T-helper 1 cell (primary cell): ENCODE measurements around the gene EHD4.
A peak's percentile ranks its signal among the peaks of the same experiment; 100 is the strongest.

Experiments
- DNase-seq, 5 donors: peaks; one replicate each; pipeline ENCODE4 v3.0.0-alpha.2; 2012 to 2020

Gene EHD4

DNA sequence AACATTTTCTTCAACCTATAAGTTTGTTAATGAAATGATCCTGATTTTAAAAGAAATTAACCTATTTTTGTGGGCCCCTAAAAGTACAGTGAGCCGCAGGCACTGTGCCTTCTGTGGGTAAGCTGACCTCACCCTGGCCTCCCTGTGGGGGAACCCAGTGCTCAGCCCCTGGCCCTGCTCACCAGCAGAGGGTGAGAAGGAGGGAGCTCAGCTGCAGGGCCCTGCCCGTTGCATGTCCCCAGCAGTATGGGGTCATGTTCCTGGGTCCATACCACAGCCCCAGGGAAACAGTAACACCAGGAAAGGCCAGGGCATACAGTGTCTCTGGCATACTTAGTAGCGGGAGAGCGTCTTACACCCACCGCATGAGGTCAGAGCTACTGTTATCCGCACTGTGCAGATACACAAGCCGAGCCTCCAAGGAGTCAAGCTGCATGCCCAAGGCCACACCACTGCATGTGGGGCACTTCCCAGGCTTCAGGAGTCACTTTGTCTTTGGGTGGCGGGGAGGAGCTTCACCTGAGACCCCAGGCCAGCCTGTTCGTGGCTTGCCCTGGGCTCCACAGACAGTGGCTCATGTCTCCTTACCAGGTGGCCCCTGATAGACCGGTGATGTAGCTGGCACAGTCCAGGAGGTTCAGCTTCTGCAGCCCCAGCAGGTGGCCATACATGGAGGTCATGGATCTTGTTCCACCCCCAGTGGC lies 22.6 kb upstream of the EHD4 start:
- DNase-seq: no peak

GRCh38 chr15:41994171-41994650 lies 21.9 kb upstream of the EHD4 start:
- no peak for DNase-seq

- no peak for DNase-seq
Measured at GRCh38 chr15:41993472-41994170, 21.3 kb upstream of the EHD4 start.

GRCh38 chr15:41992803-41993190 lies 20.4 kb upstream of the EHD4 start:
- DNase-seq: no peak

GRCh38 chr15:41992151-41992802 lies 19.9 kb upstream of the EHD4 start:
- DNase-seq: no peak

DNA sequence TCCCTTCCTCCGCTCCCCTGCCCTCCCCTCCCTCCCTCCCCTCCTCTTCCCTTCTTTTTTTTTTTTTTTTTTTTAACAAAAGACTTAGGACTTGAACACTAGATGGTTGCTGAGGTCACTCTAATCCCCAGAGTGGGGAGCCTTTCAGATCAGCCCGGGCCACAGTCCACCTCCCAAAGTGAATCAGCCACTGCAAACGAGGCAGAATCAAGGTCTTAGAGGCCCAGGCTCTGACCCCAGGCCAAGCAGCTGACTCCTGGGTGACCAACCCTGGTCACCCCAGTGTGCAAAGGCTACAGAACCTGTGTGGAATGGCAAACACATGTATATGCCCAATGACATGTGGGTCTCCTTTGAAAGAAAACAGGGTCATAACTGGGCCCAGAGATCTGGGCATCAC lies 18.3 kb upstream of the EHD4 start:
- DNase-seq: no peak

- DNase-seq: no peak
Measured at GRCh38 chr15:41990243-41990605, 17.9 kb upstream of the EHD4 start.

GRCh38 chr15:41989573-41990242 lies 17.4 kb upstream of the EHD4 start:
- peak; percentile 53 to 79 (median 66) for DNase-seq

GRCh38 chr15:41988896-41989572 lies 16.7 kb upstream of the EHD4 start:
- DNase-seq: no peak

GRCh38 chr15:41987925-41988275 lies 15.5 kb upstream of the EHD4 start:
- no peak for DNase-seq

DNA sequence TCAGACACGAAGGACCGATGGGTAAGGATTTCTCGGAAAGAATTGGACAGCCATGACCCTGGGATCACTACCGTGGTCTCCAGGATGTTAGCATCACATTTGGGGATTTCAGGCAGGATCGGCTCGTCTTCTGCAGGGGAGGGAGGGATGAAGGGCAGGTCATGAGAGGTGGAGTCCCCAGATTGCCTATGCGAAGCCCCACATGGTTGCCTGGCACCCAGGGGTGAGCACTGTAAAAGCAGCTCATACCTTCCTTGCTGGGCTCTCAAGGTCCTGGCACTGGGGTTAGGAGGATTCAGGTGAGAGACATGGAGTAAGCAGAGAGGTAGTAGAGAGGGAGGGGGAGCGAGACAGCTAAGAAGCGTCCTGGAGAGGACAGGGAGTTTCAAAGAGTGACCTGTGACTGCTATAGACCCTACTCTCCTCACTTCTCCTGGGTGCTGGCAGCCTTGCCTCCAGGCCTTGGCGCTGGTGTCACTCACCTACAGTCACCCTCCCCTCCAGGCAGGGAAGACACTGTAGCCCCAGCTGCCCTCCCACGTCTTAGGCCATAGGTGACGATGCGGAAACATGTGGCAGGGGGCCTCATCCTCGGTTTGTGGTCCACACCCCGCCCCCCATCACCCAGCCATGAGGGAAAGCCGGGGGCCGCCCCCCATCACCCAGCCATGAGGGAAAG lies 15.0 kb upstream of the EHD4 start:
- no peak for DNase-seq

DNA sequence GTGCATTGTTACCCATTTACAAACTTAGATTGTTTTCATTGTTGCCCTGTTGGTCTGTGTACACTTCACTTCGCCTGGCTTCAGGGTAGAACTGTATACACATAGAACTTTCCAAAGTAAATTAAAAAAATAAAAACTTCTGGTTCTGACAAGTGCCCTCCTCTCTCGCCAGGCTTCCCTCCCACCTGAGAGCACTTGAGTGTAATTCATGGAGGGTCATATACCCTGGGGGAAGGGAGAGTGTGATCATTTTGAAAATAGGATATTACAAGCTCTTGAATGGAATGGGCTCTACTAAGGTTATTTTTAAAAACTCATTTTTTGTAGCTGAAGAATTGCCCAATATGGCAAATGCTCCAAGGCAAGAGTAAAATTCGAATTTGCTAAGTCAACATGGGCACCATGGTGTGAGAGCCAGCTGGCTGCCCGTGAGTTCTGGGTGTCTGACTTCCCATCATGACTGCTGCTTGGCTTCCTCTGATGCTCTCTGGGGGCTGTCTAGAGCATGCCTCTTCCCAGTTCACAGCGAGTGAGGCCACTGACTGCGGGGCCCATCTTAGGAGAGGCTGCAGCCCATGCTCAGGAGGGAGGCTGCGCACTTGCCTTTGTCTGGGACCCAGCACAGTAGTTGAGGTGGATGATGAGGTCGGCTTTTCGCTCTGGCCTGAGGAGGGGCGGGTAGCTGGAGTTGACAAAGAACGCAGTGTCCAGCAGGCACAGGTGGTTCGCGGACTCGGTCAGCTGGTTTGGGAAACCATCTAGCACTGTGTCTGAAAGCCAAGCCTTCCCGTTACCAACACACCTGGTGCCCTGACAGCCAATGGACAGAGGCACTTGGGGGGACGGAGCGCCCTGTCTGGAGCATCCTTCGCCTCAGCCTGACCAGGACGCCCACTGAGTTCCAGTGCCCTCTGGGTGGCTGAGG lies 13.1 kb upstream of the EHD4 start:
- DNase-seq: no peak

- DNase-seq: no peak
Measured at GRCh38 chr15:41984622-41985021, 12.3 kb upstream of the EHD4 start.

DNA sequence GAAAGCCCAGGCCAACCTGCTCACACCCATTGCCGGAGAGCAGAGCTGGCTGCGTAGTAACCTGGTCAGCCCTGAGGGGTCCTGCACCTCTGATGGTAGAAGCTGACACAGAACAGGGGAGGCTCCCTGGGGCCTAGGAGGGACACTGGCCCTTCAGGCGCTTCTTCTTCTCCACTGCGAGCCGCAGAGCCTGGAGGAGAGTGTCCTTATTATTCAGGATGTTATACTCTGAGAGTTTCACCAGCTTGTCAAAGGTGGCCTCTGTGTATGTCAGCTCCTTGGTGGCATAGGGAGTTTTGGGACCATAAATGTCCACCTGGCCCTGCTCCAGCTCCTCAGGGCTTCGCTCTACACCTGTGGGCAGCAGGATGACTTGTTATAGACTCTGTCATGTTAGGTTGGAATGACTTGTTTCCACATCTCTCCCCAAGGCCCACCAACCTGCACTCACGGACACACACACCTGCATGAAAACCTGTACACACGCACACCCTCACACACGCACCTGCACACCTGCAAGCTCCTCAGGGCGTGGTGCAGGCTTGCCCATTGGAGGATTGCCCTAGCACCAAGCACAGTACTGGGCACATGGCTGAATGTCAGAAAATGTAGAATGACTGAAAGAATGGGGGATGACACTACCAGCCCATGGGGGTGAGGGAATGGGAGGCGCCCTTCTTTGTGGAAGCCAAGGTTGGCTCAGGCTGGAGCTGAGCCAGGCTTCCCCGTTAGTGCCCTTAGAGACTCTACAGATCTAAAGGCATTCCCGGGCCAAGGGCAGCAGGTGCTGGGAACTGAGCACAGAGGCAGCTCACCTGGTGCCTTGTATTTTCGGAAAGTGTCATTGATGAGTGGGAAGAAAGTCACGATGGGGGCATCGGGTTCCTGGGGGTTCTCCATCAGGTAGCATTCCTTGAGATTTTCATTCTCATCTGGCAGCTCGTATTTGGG lies 11.5 kb upstream of the EHD4 start:
- DNase-seq: no peak

DNA sequence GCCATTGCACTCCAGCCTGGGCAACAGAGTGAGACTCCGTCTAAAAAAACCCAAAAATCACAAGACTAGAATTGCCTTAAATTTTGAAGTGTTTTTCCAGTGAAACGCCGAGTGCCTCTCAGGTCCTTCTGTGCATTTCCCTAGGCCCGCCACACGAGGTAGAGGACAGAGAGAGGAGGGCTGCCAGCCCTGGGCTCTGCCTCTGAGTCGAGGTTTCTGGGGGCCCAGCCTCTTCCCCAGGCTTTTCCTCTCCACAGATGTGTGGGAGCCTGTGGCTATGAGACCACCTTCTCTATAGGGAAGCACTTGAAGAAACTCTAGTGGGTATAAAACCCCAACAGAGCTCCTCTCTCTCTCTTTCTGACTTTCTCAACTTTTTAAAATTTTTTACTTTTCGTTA lies 10.9 kb upstream of the EHD4 start:
- no peak for DNase-seq

DNA sequence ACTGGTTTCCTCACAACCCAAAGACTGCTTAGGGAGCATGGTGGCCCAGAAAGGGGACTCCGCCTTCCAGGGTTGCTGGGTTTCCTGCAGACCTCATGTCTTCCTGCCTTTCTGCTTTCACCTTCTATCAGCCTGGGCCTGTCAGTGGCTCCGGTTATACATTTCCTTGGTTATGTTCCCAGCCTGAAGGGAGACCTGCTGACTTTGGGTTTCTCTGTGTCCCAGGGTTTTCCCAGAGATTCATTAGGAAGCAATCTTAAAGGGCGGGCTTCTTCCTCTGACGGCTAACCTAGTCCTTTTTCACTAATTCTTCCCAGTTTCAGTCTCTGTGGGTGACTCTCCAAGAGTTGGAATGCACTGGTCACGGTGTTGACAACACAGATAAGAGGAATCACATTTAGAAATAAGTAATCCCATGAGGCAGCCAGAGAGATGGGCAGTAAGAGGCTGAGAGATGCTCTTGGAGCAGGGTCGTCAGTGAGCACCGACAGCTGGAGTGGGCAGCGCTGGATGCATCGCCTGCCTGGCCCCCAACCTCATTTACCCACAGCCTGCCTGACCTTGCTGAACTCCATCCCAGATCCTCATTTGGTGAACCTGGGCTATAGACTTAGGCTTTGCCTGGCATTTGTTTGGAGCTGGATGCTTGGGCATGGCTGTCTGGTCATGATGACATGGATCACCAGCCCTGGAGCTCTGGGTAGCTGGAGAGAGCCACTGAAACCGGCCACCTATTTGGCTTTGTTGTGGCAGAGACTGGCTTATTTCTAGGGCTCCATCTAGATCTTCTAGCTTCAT lies 10.0 kb upstream of the EHD4 start:
- DNase-seq: no peak

DNA sequence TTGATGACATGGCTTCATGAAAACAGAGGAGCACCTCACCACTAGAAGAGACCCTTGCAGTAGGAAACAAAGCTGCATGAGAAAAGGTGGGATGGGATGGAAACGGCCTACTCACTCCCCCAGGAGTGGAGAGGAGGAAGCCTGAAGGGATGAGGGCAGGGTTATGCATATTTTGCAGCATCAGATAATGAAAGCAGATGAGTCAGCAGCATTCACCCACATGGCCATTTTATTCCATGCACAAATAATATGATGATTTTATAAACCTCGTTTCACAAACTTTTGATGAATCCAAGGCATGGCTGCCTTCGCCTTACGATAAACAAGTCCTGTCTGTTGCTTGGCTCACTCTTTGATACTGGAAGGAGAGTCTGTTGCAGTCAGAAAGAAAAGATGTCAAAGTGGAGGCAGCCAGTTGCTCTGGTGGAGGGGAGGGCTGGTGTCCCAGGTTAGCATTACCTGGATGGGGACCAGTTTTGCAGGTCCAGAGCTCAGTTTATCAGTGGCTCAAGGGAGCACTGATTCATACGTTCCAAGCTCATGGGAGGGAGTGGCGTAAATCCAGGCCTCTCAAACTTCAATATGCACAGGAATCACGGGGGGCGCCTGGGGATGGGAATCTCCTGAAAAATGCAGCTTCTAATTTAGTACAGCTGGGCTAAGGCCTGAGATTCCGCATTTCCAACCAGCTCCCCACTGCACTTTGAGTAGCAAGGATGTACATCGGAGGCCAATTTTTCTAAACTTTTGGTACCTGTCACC lies 9.2 kb upstream of the EHD4 start:
- DNase-seq: no peak

- DNase-seq: peak in 1 of 5 donors; percentile 65
Measured at GRCh38 chr15:41980654-41981323, 8.4 kb upstream of the EHD4 start.
